Measurements from ENCODE around the gene IGSF11.

The IGSF11 gene

GRCh38 chr3:118946449-118946848 lies 88.2 kb downstream of the IGSF11 start:
- no peak for DNase-seq

GRCh38 chr3:118945834-118946233 lies 88.8 kb downstream of the IGSF11 start:
- no peak for DNase-seq

GRCh38 chr3:118943597-118943996 lies 91.0 kb downstream of the IGSF11 start:
- no peak for DNase-seq

GRCh38 chr3:118942671-118943070 lies 92.0 kb downstream of the IGSF11 start:
- no peak for DNase-seq

GRCh38 chr3:118942195-118942594 lies 92.5 kb downstream of the IGSF11 start:
- DNase-seq = no peak

GRCh38 chr3:118941236-118941635 lies 93.4 kb downstream of the IGSF11 start:
- no peak for DNase-seq

GRCh38 chr3:118938183-118938961 lies 96.3 kb downstream of the IGSF11 start:
- DNase-seq = no peak

GRCh38 chr3:118936811-118937210 lies 97.8 kb downstream of the IGSF11 start:
- DNase-seq = no peak

- no peak for DNase-seq
Observed at GRCh38 chr3:118932822-118933558, 101.7 kb downstream of the IGSF11 start.

- DNase-seq = no peak
Observed at GRCh38 chr3:118931996-118932395, 102.7 kb downstream of the IGSF11 start.

GRCh38 chr3:118927449-118927848 lies 107.2 kb downstream of the IGSF11 start:
- no peak for DNase-seq

- no peak for DNase-seq
Observed at GRCh38 chr3:118912188-118912587, 122.5 kb downstream of the IGSF11 start.

- no peak for DNase-seq
Observed at GRCh38 chr3:118910332-118910731, 124.3 kb downstream of the IGSF11 start.

- DNase-seq = no peak
Observed at GRCh38 chr3:118909763-118910162, 124.9 kb downstream of the IGSF11 start.

GRCh38 chr3:118907909-118908308 lies 126.7 kb downstream of the IGSF11 start:
- DNase-seq = no peak

GRCh38 chr3:118900737-118901525 lies 133.7 kb downstream of the IGSF11 start:
- DNase-seq = no peak

GRCh38 chr3:118890206-118890605 lies 144.4 kb downstream of the IGSF11 start:
- DNase-seq = no peak

- DNase-seq = no peak
Observed at GRCh38 chr3:118889691-118890090, 145.0 kb downstream of the IGSF11 start.

- no peak for DNase-seq
Observed at GRCh38 chr3:118886708-118887107, 147.9 kb downstream of the IGSF11 start.

GRCh38 chr3:118884748-118885206 lies 149.9 kb downstream of the IGSF11 start:
- peak; percentile 80 for DNase-seq

GRCh38 chr3:118882353-118882947 lies 152.2 kb downstream of the IGSF11 start:
- DNase-seq = peak; percentile 68

- no peak for DNase-seq
Observed at GRCh38 chr3:118868051-118868450, 166.6 kb downstream of the IGSF11 start.

- no peak for DNase-seq
Observed at GRCh38 chr3:118863731-118864322, 170.8 kb downstream of the IGSF11 start.
